H9 (cell line): Measurements from ENCODE around the gene ARHGEF12. TPM values are rescaled to one million over a fixed set of nuclear protein-coding genes. Genes with fewer than 3 reads are reported as not detected.

Experiments
- DNase-seq: peaks from one replicate; pipeline ENCODE4 v3.0.0-alpha.2; 2017
- H2AFZ ChIP-seq: one replicate; pipeline ENCODE4 v1.6.1; 2013; ENCODE audit warnings: mild to moderate bottlenecking, low read length, control low read depth, moderate library complexity
- H2AK5ac ChIP-seq: 2 replicates; pipeline ENCODE4 v1.6.1; 2013; ENCODE audit warnings: low read length, control low read depth, mixed read lengths; ENCODE audit not compliant: insufficient read length
- H2BK120ac ChIP-seq: one replicate; pipeline ENCODE4 v1.6.1; 2013; ENCODE audit warnings: low read depth, mild to moderate bottlenecking, low read length, control low read depth, inconsistent platforms; ENCODE audit not compliant: poor library complexity, severe bottlenecking
- H2BK12ac ChIP-seq: 2 replicates; pipeline ENCODE4 v1.6.1; 2013; ENCODE audit warnings: low read length, control low read depth, mixed read lengths, low read depth; ENCODE audit not compliant: insufficient read length
- H2BK15ac ChIP-seq: 2 replicates; pipeline ENCODE4 v1.6.1; 2013; ENCODE audit warnings: low read depth, low read length, control low read depth
- H2BK20ac ChIP-seq: one replicate; pipeline ENCODE4 v1.6.1; 2013; ENCODE audit warnings: low read depth, mild to moderate bottlenecking, low read length, control low read depth, inconsistent platforms; ENCODE audit not compliant: poor library complexity, severe bottlenecking
- H2BK5ac ChIP-seq: 2 replicates; pipeline ENCODE4 v1.6.1; 2013; ENCODE audit warnings: low read length, control low read depth, mixed read lengths; ENCODE audit not compliant: insufficient read length
- H3K14ac ChIP-seq: 2 replicates; pipeline ENCODE4 v1.6.1; 2013; ENCODE audit warnings: low read length, control low read depth; ENCODE audit not compliant: insufficient read depth
- H3K18ac ChIP-seq: 2 replicates; pipeline ENCODE4 v1.6.1; 2013; ENCODE audit warnings: low read depth, mild to moderate bottlenecking, mixed read lengths, low read length, control low read depth; ENCODE audit not compliant: insufficient read length
- H3K23ac ChIP-seq: 2 replicates; pipeline ENCODE4 v1.6.1; 2013; ENCODE audit warnings: low read length, control low read depth, mixed read lengths, low read depth; ENCODE audit not compliant: insufficient read length
- H3K23me2 ChIP-seq: 2 replicates; pipeline ENCODE4 v1.6.1; 2013; ENCODE audit warnings: low read depth, mild to moderate bottlenecking, mixed read lengths, low read length, control low read depth; ENCODE audit not compliant: insufficient read length, poor library complexity, severe bottlenecking
- H3K27ac ChIP-seq: 2 replicates; pipeline ENCODE4 v1.5.1; 2013; ENCODE audit warnings: low read length, control low read depth, mixed read lengths, low read depth; ENCODE audit not compliant: insufficient read length
- H3K27me3 ChIP-seq: 2 replicates; pipeline ENCODE4 v1.6.1; 2013; ENCODE audit warnings: low read length, control low read depth, inconsistent platforms; ENCODE audit not compliant: insufficient read depth
- H3K4ac ChIP-seq: 2 replicates; pipeline ENCODE4 v1.6.1; 2013; ENCODE audit warnings: low read depth, mild to moderate bottlenecking, control low read depth, inconsistent platforms, low read length, moderate library complexity
- H3K4me1 ChIP-seq: 2 replicates; pipeline ENCODE4 v1.6.1; 2013; ENCODE audit warnings: low read length, control low read depth, inconsistent platforms; ENCODE audit not compliant: insufficient read depth
- H3K4me2 ChIP-seq: 2 replicates; pipeline ENCODE4 v1.6.1; 2013; ENCODE audit warnings: low read length, control low read depth, mixed read lengths; ENCODE audit not compliant: insufficient read length, insufficient read depth
- H3K56ac ChIP-seq: 2 replicates; pipeline ENCODE4 v1.6.1; 2013; ENCODE audit warnings: low read depth, mild to moderate bottlenecking, mixed read lengths, low read length, control low read depth; ENCODE audit not compliant: insufficient read length
- H3K79me1 ChIP-seq: 2 replicates; pipeline ENCODE4 v1.6.1; 2013; ENCODE audit warnings: low read depth, mild to moderate bottlenecking, moderate library complexity, low read length, control low read depth, inconsistent platforms; ENCODE audit not compliant: insufficient read depth, poor library complexity, severe bottlenecking
- H3K79me2 ChIP-seq: 2 replicates; pipeline ENCODE4 v1.6.1; 2013; ENCODE audit warnings: low read length, control low read depth, inconsistent platforms; ENCODE audit not compliant: insufficient read depth
- H3K9ac ChIP-seq: 2 replicates; pipeline ENCODE4 v1.6.1; 2013; ENCODE audit warnings: low read length, control low read depth, mixed read lengths; ENCODE audit not compliant: insufficient read length; ENCODE audit errors: extremely low read depth
- H3K9me3 ChIP-seq: one replicate; pipeline ENCODE4 v1.6.1; 2013; ENCODE audit warnings: low read depth, low read length, inconsistent platforms; ENCODE audit not compliant: control insufficient read depth
- H3T11ph ChIP-seq: one replicate; pipeline ENCODE4 v1.6.1; 2013; ENCODE audit warnings: mild to moderate bottlenecking, low read length, control low read depth, inconsistent platforms
- H4K20me1 ChIP-seq: one replicate; pipeline ENCODE4 v1.6.1; 2013; ENCODE audit not compliant: control insufficient read depth, insufficient read length, insufficient read depth
- H4K5ac ChIP-seq: 2 replicates; pipeline ENCODE4 v1.6.1; 2013; ENCODE audit warnings: low read depth, mild to moderate bottlenecking, mixed read lengths, low read length, control low read depth; ENCODE audit not compliant: insufficient read length
- H4K8ac ChIP-seq: replicated peaks from 2 replicates; pipeline ENCODE4 v1.6.1; 2013; ENCODE audit warnings: low read length, control low read depth, mixed read lengths, low read depth; ENCODE audit not compliant: insufficient read length
- H4K91ac ChIP-seq: 2 replicates; pipeline ENCODE4 v1.6.1; 2013; ENCODE audit warnings: low read depth, mild to moderate bottlenecking, moderate library complexity, mixed read lengths, low read length, control low read depth; ENCODE audit not compliant: insufficient read length
- H3K27ac Mint-ChIP-seq, 3 experiments: 2 replicates in 2 of 3; 3 replicates in 1 of 3; pipeline ENCODE4 v1.8.0; 2020 to 2021; ENCODE audit warnings: mixed read lengths in 3 of 3, mild to moderate bottlenecking in 1 of 3, moderate library complexity in 1 of 3
- H3K27me3 Mint-ChIP-seq: 2 replicates; pipeline ENCODE4 v1.8.0; 2021; ENCODE audit warnings: low read depth, mild to moderate bottlenecking, moderate library complexity, mixed read lengths
- H3K36me3 Mint-ChIP-seq, 3 experiments: 2 replicates in 2 of 3; 3 replicates in 1 of 3; pipeline ENCODE4 v1.8.0; 2020 to 2021; ENCODE audit warnings: low read depth in 3 of 3, mixed read lengths in 3 of 3; ENCODE audit not compliant: insufficient read depth in 1 of 3
- H3K4me1 Mint-ChIP-seq, 2 experiments: 2 replicates each; pipeline ENCODE4 v1.8.0; 2020; ENCODE audit warnings: mixed read lengths in 2 of 2
- H3K4me3 Mint-ChIP-seq, 2 experiments: 2 replicates in 1 of 2; 3 replicates in 1 of 2; pipeline ENCODE4 v1.8.0; 2020 to 2021; ENCODE audit warnings: mild to moderate bottlenecking in 2 of 2, mixed read lengths in 2 of 2, moderate library complexity in 1 of 2
- H3K9me3 Mint-ChIP-seq, 2 experiments: 2 replicates in 1 of 2; 3 replicates in 1 of 2; pipeline ENCODE4 v1.8.0; 2020; ENCODE audit warnings: mild to moderate bottlenecking in 2 of 2, mixed read lengths in 2 of 2, moderate library complexity in 1 of 2
- CTCF ChIP-seq: fragments of 200-600 bp; sonication (generic); conservative IDR thresholded peaks from 3 replicates; pipeline ENCODE4 v1.8.0; 2021; ENCODE audit warnings: antibody characterized with exemption, mild to moderate bottlenecking
- WGBS: extraction: QIAGEN DNeasy Blood & Tissue Kit; methylation state at CpG from one replicate; pipeline ENCODE4 v1.1.7; 2013; ENCODE audit warnings: missing lambda C conversion rate, low lambda C conversion rate, mixed read lengths; ENCODE audit not compliant: insufficient read length; ENCODE audit errors: extremely low coverage; 5-methylcytosine and 5-hydroxymethylcytosine counted together
- total RNA-seq: library from RNA; stranded (reverse); gene quantifications from 2 replicates; pipeline ENCODE4 v1.2.1, GENCODE V29; 2021

ARHGEF12 gene
- total RNA-seq, 1 experiment from 2014 or later = 27.0 TPM

GRCh38 chr11:120505801-120506425, 169.7 kb downstream of the ARHGEF12 start:
- no peak overlapping the region for H2BK20ac ChIP-seq
- H3K36me3 Mint-ChIP-seq = no peaks in the 10 kb centered on the region
- peaks cover 27 to 38% of the 10 kb centered on the region in 2 experiments for H3K4me1 Mint-ChIP-seq
- no peaks in the 10 kb centered on the region for H4K20me1 ChIP-seq
- H3K56ac ChIP-seq = no peak overlapping the region
- no peak for DNase-seq
- no peak for TF ChIP-seq CTCF
- no peak overlapping the region for H2AK5ac ChIP-seq
- H3K9me3 ChIP-seq = no peaks in the 10 kb centered on the region
- H3K18ac ChIP-seq = no peak overlapping the region
- H2AFZ ChIP-seq = no peak overlapping the region
- no peak overlapping the region for H3K4ac ChIP-seq
- no peaks in the 10 kb centered on the region for H3K79me2 ChIP-seq
- no peak overlapping the region for H3K4me3 Mint-ChIP-seq
- H3K27me3 Mint-ChIP-seq = peaks cover 31% of the 10 kb centered on the region
- WGBS = no CpG with 5 or more reads among the region's 7 CpGs
- no peak overlapping the region for H2BK120ac ChIP-seq
- H3K27ac Mint-ChIP-seq = no peak overlapping the region
- H2BK5ac ChIP-seq = no peak overlapping the region
- no peak overlapping the region for H4K91ac ChIP-seq
- no peak overlapping the region for H3K14ac ChIP-seq
- H2BK15ac ChIP-seq = no peak overlapping the region
- H3K9ac ChIP-seq = no peak overlapping the region
- peaks cover 4% of the 10 kb centered on the region; the same call in 1 of the 2 replicates for H3K4me1 ChIP-seq
- H3K27me3 ChIP-seq = no peaks in the 10 kb centered on the region; the same call in 1 of the 2 replicates
- no peaks in the 10 kb centered on the region for H3K9me3 Mint-ChIP-seq
- H2BK12ac ChIP-seq = no peak overlapping the region
- H3K27ac ChIP-seq = no peak overlapping the region
- H3K79me1 ChIP-seq = no peaks in the 10 kb centered on the region
- no peaks in the 10 kb centered on the region for H3K23me2 ChIP-seq
- H3T11ph ChIP-seq = no peak overlapping the region
- H3K23ac ChIP-seq = no peak overlapping the region
- H4K5ac ChIP-seq = no peak overlapping the region
- no peak overlapping the region for H4K8ac ChIP-seq
- H3K4me2 ChIP-seq = no peak overlapping the region
